Activated CD8-positive, alpha-beta T cell treated with anti-CD3 and anti-CD28 coated beads for 36 hours (primary cell): ENCODE data around the gene CELF2. TPM values are rescaled to one million over a fixed set of nuclear protein-coding genes. Genes with fewer than 3 reads are reported as not detected.

Experiments used
- ATAC-seq: fragments of 200-7000 bp; cut with Tn5 transposase; one replicate; pipeline ENCODE4 v1.10.0; 2021; ENCODE audit warnings: mild to moderate bottlenecking, moderate library complexity
- CTCF ChIA-PET: fragments of 350-600 bp; sonication (Branson Sonifier 250); formaldehyde crosslinking; loops from one replicate; lab custom pipeline; 2021; ENCODE audit warnings: antibody characterized with exemption; lab: Charles Lee
- POLR2A ChIA-PET: fragments of 350-600 bp; sonication (Branson Sonifier 250); formaldehyde crosslinking; loops from one replicate; lab custom pipeline; 2021; ENCODE audit warnings: antibody characterized with exemption; lab: Charles Lee
- DNase-seq: peaks from one replicate; pipeline ENCODE4 v3.0.0-alpha.2; 2020
- H3K27ac Mint-ChIP-seq: one replicate; pipeline ENCODE4 v1.8.0; 2021; ENCODE audit warnings: mild to moderate bottlenecking, mixed read lengths
- H3K27me3 Mint-ChIP-seq: one replicate; pipeline ENCODE4 v1.8.0; 2021; ENCODE audit warnings: mixed read lengths
- H3K36me3 Mint-ChIP-seq: one replicate; pipeline ENCODE4 v1.8.0; 2021; ENCODE audit warnings: low read depth, mixed read lengths
- H3K4me1 Mint-ChIP-seq: one replicate; pipeline ENCODE4 v1.8.0; 2021; ENCODE audit warnings: low read depth, mixed read lengths
- H3K4me3 Mint-ChIP-seq: one replicate; pipeline ENCODE4 v1.8.0; 2021; ENCODE audit warnings: mild to moderate bottlenecking, moderate library complexity, mixed read lengths
- H3K9me3 Mint-ChIP-seq: one replicate; pipeline ENCODE4 v1.8.0; 2021; ENCODE audit warnings: mixed read lengths
- CTCF ChIP-seq: fragments of 200-600 bp; IDR thresholded peaks from one replicate; pipeline ENCODE4 v1.8.0; 2022; ENCODE audit warnings: antibody characterized with exemption, mild to moderate bottlenecking
- intact Hi-C: fragments of 100-400 bp; cut with micrococcal nuclease; formaldehyde crosslinking; loops from one replicate; pipeline ENCODE4 v1.10.0; 2022
- total RNA-seq, 2 experiments: library from RNA; stranded (reverse); gene quantifications; one replicate each; pipeline ENCODE4 v1.2.3, GENCODE V29; 2021

CELF2 gene
- total RNA-seq, 2 experiments from 2014 or later = 132 to 133 TPM

- H3K4me3 Mint-ChIP-seq = no peak overlapping the region
Measured at GRCh38 chr10:11328264-11329061, 310.8 kb downstream of the CELF2 start.

DNA sequence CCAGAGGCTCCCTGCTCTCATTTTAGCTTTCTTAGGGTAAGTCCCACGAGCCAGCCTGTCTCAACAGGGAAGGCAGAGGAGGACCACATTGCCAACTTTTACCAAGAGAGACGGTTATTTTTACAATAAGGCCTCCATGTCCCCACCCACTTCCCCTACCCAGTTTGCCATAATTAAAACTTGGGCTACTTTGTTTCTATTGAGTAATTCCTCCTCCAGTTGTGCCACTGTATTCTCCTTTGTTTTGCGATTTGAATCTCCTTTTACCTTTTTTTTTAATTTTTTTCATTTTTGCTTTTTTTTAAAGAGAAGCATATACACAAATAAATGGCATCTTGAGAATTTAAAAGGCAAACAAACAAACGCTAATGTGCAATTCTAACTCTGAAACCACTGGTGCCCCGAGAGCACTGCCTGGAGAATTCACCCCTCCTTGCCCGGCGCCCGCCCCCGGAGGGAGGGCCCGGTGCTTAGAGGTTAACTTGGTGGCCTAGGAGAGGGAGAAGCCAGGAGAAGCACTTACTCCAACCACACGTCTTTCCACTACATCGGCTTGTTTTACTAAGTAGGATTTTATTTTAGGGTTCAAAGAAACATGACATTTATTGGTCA lies 311.5 kb downstream of the CELF2 start:
- ChIA-PET POLR2A (interaction anchor here (1.7 to 3.0 kb wide), 2 partner anchors 11 to 12 kb away, joined by 4 to 7 read pairs; no protein-coding TSS in a partner anchor), CTCF (interaction anchor here (0.7 kb wide), 1 partner anchor 59 kb away, joined by 4 read pairs; no protein-coding TSS in a partner anchor)
- intact Hi-C loops = no loop called here

More at GRCh38 chr10:11328264-11329061, 310.8 kb downstream of the CELF2 start:
- DNase-seq = no peak
- peak; percentile 5 for ATAC-seq
- Mint-ChIP-seq H3K27me3 (no peaks in the 10 kb centered on the region), H3K4me1 (peaks cover 56% of the 10 kb centered on the region), H3K9me3 (no peaks in the 10 kb centered on the region), H3K36me3 (peaks cover 71% of the 10 kb centered on the region), H3K27ac (peak overlapping the region; percentile 71)
- TF ChIP-seq CTCF = no peak
- intact Hi-C loops = no loop called here
- ChIA-PET POLR2A (interaction anchor here (3.0 kb wide), 1 partner anchor 11 kb away, joined by 7 read pairs; no protein-coding TSS in a partner anchor), CTCF (interaction anchor here (0.7 to 1.5 kb wide), 3 partner anchors 9 to 58 kb away, joined by 4 to 5 read pairs (median 5); no protein-coding TSS in a partner anchor)

GRCh38 chr10:11330383-11331045 lies 312.8 kb downstream of the CELF2 start:
- no peaks in the 10 kb centered on the region for H3K9me3 Mint-ChIP-seq
- intact Hi-C loops = no loop called here
- no peak overlapping the region for H3K4me3 Mint-ChIP-seq
- CTCF ChIA-PET = interaction anchor here (0.8 kb wide), 1 partner anchor 8 kb away, joined by 3 read pairs; no protein-coding TSS in a partner anchor
- peaks cover 69% of the 10 kb centered on the region for H3K36me3 Mint-ChIP-seq
- H3K27me3 Mint-ChIP-seq = no peaks in the 10 kb centered on the region
- H3K27ac Mint-ChIP-seq = peak overlapping the region; percentile 51
- H3K4me1 Mint-ChIP-seq = peaks cover 63% of the 10 kb centered on the region
- TF ChIP-seq CTCF = no peak
- DNase-seq (no peak), ATAC-seq (no peak)
- POLR2A ChIA-PET = interaction anchor here (1.7 kb wide), 1 partner anchor 12 kb away, joined by 4 read pairs; no protein-coding TSS in a partner anchor

More for the DNA sequence above, 311.5 kb downstream of the CELF2 start:
- Mint-ChIP-seq H3K36me3 (peaks cover 71% of the 10 kb centered on the region), H3K4me3 (no peak overlapping the region), H3K4me1 (peaks cover 61% of the 10 kb centered on the region), H3K9me3 (no peaks in the 10 kb centered on the region), H3K27me3 (no peaks in the 10 kb centered on the region), H3K27ac (peak overlapping the region; percentile 71)
- ATAC-seq (no peak), DNase-seq (no peak)
- no peak for TF ChIP-seq CTCF

GRCh38 chr10:11331046-11331577 lies 313.4 kb downstream of the CELF2 start:
- Mint-ChIP-seq H3K9me3 (no peaks in the 10 kb centered on the region), H3K27ac (no peak overlapping the region), H3K4me1 (peaks cover 63% of the 10 kb centered on the region), H3K4me3 (no peak overlapping the region), H3K27me3 (no peaks in the 10 kb centered on the region), H3K36me3 (peaks cover 64% of the 10 kb centered on the region)
- DNase-seq (no peak), ATAC-seq (no peak)
- no peak for TF ChIP-seq CTCF
- intact Hi-C loops = no loop called here
- POLR2A ChIA-PET = interaction anchor here (1.7 kb wide), 1 partner anchor 13 kb away, joined by 4 read pairs; no protein-coding TSS in a partner anchor
- CTCF ChIA-PET = no interaction called here
